Mucosa of rectum (tissue), 2 donors: ENCODE data around the gene GPSM1.
A peak's percentile ranks its signal among the peaks of the same experiment; 100 is the strongest.

Experiments
- H3K27ac ChIP-seq, 2 donors: one replicate each; pipeline ENCODE4 v1.7.0; 2013; ENCODE audit warnings: inconsistent platforms in 2 of 2, low read depth in 2 of 2, low read length in 2 of 2
- H3K27me3 ChIP-seq, 2 donors: one replicate each; pipeline ENCODE4 v1.7.0; 2013; ENCODE audit warnings: low read length in 2 of 2; ENCODE audit not compliant: control insufficient read depth in 2 of 2, insufficient read depth in 2 of 2
- H3K36me3 ChIP-seq, 2 donors: one replicate each; pipeline ENCODE4 v1.7.0; 2013; ENCODE audit warnings: low read length in 2 of 2; ENCODE audit not compliant: control insufficient read depth in 2 of 2, insufficient read depth in 2 of 2
- H3K4me1 ChIP-seq, 2 donors: one replicate each; pipeline ENCODE4 v1.7.0; 2013; ENCODE audit warnings: low read length in 2 of 2, mild to moderate bottlenecking in 1 of 2; ENCODE audit not compliant: control insufficient read depth in 2 of 2, insufficient read depth in 2 of 2
- H3K4me3 ChIP-seq, 2 donors: one replicate each; pipeline ENCODE4 v1.7.0; 2013; ENCODE audit warnings: low read length in 2 of 2
- H3K9ac ChIP-seq, 2 donors: one replicate each; pipeline ENCODE4 v1.7.0; 2013; ENCODE audit warnings: low read length in 2 of 2, low read depth in 1 of 2, mild to moderate bottlenecking in 1 of 2
- H3K9me3 ChIP-seq, 2 donors: one replicate each; pipeline ENCODE4 v1.7.0; 2013; ENCODE audit warnings: low read length in 2 of 2; ENCODE audit not compliant: control insufficient read depth in 2 of 2
- donor health status: healthy.
- donor health status: Normal muscosa, but diverticular disease.

GPSM1 gene

DNA sequence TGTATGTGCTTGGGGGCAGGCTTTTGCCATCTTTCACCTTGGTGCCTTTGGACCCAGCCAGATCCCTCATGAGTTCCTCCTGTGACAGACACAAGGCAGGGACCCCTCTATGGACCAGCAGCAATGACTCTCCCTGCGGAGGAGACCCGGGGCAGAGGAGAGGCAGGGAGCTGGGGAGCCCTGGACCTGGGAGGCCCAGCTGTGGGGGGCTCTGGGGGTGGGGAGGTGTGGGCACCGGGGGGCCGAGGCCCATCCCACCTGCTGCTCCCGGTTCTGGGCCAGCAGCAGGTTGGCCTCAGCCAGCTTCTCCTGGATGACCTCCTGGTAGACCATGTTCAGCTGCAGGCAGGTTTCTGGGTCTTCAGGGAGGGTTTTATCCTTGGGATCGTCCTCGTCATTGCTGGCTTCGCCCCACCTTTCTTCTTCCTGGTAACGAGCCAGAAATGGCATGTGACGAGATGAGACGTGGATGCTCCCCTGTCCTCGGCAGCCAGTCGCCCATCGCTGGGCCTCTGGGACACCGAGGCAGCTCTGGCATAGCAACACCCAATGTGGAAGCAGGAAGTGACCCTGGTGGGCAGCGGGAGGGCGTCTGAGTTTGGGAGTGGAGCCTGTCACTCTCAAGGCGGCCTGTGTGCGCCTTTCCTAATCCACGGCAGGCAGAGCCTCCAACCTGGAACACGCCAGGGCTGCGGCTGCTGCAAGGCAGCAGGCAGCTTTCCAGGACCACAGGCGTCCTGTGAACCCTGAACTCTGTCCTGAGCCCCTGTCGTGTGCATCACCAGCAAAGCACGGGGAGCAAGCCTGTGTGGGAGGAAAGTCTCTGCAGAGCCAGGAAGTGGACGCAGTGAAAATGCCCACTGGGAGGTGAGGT, 68.2 kb downstream of the GPSM1 start:
- no peak overlapping the region for H3K9ac ChIP-seq
- no peak overlapping the region for H3K4me3 ChIP-seq
- H3K4me1 ChIP-seq: peaks cover 18 to 22% of the 10 kb centered on the region in 2 donors
- no peaks in the 10 kb centered on the region for H3K9me3 ChIP-seq
- H3K27me3 ChIP-seq: no peaks in the 10 kb centered on the region
- no peak overlapping the region for H3K27ac ChIP-seq
- peaks cover 32 to 49% of the 10 kb centered on the region in 2 donors for H3K36me3 ChIP-seq

- Histone ChIP-seq H3K9me3 (no peaks in the 10 kb centered on the region), H3K27ac (no peak overlapping the region), H3K9ac (no peak overlapping the region), H3K27me3 (no peaks in the 10 kb centered on the region), H3K4me3 (no peak overlapping the region), H3K36me3 (peaks cover 32 to 49% of the 10 kb centered on the region in 2 donors), H3K4me1 (peaks cover 18 to 23% of the 10 kb centered on the region in 2 donors)
Observed at GRCh38 chr9:136396219-136396515, 68.8 kb downstream of the GPSM1 start.

GRCh38 chr9:136397643-136398042, 70.3 kb downstream of the GPSM1 start:
- peaks cover 18 to 23% of the 10 kb centered on the region in 2 donors for H3K4me1 ChIP-seq
- H3K27me3 ChIP-seq: no peaks in the 10 kb centered on the region
- no peaks in the 10 kb centered on the region for H3K9me3 ChIP-seq
- H3K27ac ChIP-seq: no peak overlapping the region
- H3K9ac ChIP-seq: no peak overlapping the region
- peaks cover 21 to 45% of the 10 kb centered on the region in 2 donors for H3K36me3 ChIP-seq
- no peak overlapping the region for H3K4me3 ChIP-seq

DNA sequence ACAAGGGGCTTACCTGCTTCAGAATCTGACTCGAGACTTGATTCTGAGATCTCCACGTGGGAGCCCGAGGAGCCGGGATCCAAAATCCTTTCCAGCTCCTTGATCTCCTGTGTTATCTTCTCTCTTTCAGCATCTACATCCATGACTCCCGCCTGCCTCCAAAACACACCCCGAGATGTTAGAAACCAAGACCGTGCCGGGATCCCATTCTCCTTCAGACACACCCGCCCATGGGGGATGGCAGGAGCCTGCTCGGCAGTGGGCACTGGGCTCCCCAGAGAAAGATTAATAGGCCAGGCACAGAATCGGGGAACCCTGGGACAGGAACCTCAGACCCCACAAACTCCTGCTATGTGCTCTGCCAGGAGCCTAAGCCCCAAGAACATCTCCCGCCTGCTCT, 70.9 kb downstream of the GPSM1 start:
- Histone ChIP-seq H3K36me3 (peaks cover 17 to 40% of the 10 kb centered on the region in 2 donors), H3K9ac (no peak overlapping the region), H3K4me3 (no peak overlapping the region), H3K27me3 (no peaks in the 10 kb centered on the region), H3K9me3 (no peaks in the 10 kb centered on the region), H3K4me1 (peaks cover 18 to 23% of the 10 kb centered on the region in 2 donors), H3K27ac (no peak overlapping the region)

DNA sequence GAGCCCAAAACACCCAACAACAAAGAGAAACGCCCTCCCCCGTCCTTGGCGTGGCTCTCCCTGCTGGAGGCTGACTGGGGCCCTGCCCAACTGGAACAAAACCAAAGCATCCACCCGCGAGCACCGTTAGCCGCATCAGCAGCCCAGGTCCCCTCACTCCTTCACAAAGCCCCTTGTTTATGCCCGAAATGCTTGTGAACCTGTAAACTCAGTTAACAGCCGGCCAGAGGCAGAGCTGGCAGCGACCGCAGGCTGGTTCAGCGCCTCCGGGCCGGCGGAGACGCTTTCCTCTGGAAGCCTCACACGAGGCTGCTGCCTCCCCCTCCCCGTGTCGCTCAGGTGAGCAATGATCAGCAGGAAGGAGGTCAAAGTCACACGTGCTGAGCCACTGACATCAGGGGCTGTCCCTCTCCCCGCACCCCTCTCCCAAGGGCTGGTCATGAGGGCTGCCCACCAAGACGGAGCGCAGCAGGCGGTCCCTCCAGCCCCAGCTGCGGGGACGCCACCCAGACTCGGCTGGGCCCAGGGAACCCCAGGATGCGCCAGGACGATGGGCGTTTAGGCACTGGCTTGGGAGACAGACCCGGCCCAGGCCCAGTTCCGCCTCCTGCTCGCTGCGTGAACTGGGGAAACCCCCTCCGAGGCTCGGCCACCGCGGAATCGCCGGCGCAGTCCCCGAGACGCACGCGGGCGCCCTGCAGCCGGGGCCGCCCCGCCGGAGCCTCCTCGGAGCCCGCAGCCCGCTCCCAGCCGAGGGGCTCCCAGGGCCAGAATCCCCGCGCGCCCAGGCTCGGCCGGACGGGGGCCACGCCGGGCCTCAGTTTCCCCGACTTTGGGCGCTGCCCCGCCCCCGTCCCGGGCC, 72.1 kb downstream of the GPSM1 start:
- H3K27me3 ChIP-seq: no peaks in the 10 kb centered on the region
- peaks cover 9 to 41% of the 10 kb centered on the region in 2 donors for H3K36me3 ChIP-seq
- peak overlapping the region; percentile 35 to 65 for H3K9ac ChIP-seq
- no peaks in the 10 kb centered on the region for H3K9me3 ChIP-seq
- H3K27ac ChIP-seq: no peak overlapping the region
- H3K4me3 ChIP-seq: peak overlapping the region; percentile 76 to 82
- peaks cover 18 to 26% of the 10 kb centered on the region in 2 donors for H3K4me1 ChIP-seq

- H3K27me3 ChIP-seq: no peaks in the 10 kb centered on the region
- peak within 1 kb of the TSS; percentile 35 to 65 for H3K9ac ChIP-seq
- no peak within 1 kb of the TSS for H3K27ac ChIP-seq
- H3K4me1 ChIP-seq: peaks cover 18 to 26% of the 10 kb centered on the region in 2 donors
- no peaks in the 10 kb centered on the region for H3K9me3 ChIP-seq
- H3K4me3 ChIP-seq: peak within 1 kb of the TSS; percentile 76 to 82
- H3K36me3 ChIP-seq: peaks cover under 1 to 39% of the 10 kb centered on the region in 2 donors
Observed at GRCh38 chr9:136400038-136400834, 72.9 kb downstream of the GPSM1 start, which contains the start of gene SNAPC4. Gene SNAPC4 (minus strand): TSS chr9:136400170. CDS start chr9:136398428, 1,742 bp downstream.

- Histone ChIP-seq H3K9ac (no peak overlapping the region), H3K27me3 (no peaks in the 10 kb centered on the region), H3K27ac (no peak overlapping the region), H3K4me3 (no peak overlapping the region), H3K36me3 (peaks cover 0 to 38% of the 10 kb centered on the region in 2 donors), H3K9me3 (no peaks in the 10 kb centered on the region), H3K4me1 (peaks cover 17 to 21% of the 10 kb centered on the region in 2 donors)
Observed at GRCh38 chr9:136401173-136401922, 74.0 kb downstream of the GPSM1 start.

- H3K9ac ChIP-seq: no peak overlapping the region
- no peak overlapping the region for H3K27ac ChIP-seq
- H3K4me1 ChIP-seq: peaks cover 12 to 19% of the 10 kb centered on the region in 2 donors
- H3K36me3 ChIP-seq: peaks cover 5 to 36% of the 10 kb centered on the region in 2 donors
- no peaks in the 10 kb centered on the region for H3K27me3 ChIP-seq
- H3K4me3 ChIP-seq: no peak overlapping the region
- no peaks in the 10 kb centered on the region for H3K9me3 ChIP-seq
Observed at GRCh38 chr9:136402067-136402466, 74.7 kb downstream of the GPSM1 start.

DNA sequence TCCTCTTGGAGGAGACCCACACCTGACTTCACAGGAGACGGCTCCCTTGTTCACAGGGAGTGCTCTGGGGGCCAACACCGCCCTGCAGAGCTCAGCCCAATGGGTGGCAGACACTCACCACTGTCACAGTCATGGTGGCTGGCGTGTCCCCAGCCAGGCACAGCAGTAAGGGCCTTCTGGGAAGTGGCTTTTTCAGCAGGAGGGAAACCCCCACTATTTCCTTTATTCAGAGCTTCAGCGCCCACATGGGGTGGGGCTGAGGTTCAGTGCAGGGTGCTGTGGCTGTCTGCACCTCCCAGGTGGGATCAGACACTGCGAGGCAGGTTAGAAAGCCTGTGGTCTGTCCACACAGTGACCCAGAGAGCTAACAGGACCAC, 76.2 kb downstream of the GPSM1 start:
- H3K9me3 ChIP-seq: no peaks in the 10 kb centered on the region
- H3K9ac ChIP-seq: no peak overlapping the region
- peaks cover 7 to 42% of the 10 kb centered on the region in 2 donors for H3K36me3 ChIP-seq
- no peak overlapping the region for H3K4me3 ChIP-seq
- no peaks in the 10 kb centered on the region for H3K27me3 ChIP-seq
- H3K4me1 ChIP-seq: peaks cover 12 to 19% of the 10 kb centered on the region in 2 donors
- H3K27ac ChIP-seq: no peak overlapping the region
